ENCODE measurements around the gene COX20.

- TF ChIP-seq CTCF (IDR thresholded peaks at IDR 0.05), result no peak
- no peak for TF ChIP-seq POLR2A (IDR thresholded peaks at IDR 0.05)
- no peak for TF ChIP-seq POLR2AphosphoS5 (IDR thresholded peaks at IDR 0.05)
- TF ChIP-seq EP300 (IDR thresholded peaks at IDR 0.05), result no peak
Measured at GRCh38 chr1:244817415-244817894, 18.0 kb upstream of the COX20 start.

All from gastroesophageal sphincter (tissue), 3 donors.